VCaP (cell line): ENCODE results near the gene BTBD2.

ENCODE experiments used
- H3K27ac ChIP-seq: fragments of 450-650 bp; 2 replicates; pipeline ENCODE4 v1.5.1; 2017
- TF ChIP-seq, protein P1 (sequence below): fragments of 450-650 bp; conservative IDR thresholded peaks from 2 replicates; pipeline ENCODE4 v1.5.1; 2017; ENCODE audit warnings: mild to moderate bottlenecking, moderate library complexity

Gene BTBD2

DNA sequence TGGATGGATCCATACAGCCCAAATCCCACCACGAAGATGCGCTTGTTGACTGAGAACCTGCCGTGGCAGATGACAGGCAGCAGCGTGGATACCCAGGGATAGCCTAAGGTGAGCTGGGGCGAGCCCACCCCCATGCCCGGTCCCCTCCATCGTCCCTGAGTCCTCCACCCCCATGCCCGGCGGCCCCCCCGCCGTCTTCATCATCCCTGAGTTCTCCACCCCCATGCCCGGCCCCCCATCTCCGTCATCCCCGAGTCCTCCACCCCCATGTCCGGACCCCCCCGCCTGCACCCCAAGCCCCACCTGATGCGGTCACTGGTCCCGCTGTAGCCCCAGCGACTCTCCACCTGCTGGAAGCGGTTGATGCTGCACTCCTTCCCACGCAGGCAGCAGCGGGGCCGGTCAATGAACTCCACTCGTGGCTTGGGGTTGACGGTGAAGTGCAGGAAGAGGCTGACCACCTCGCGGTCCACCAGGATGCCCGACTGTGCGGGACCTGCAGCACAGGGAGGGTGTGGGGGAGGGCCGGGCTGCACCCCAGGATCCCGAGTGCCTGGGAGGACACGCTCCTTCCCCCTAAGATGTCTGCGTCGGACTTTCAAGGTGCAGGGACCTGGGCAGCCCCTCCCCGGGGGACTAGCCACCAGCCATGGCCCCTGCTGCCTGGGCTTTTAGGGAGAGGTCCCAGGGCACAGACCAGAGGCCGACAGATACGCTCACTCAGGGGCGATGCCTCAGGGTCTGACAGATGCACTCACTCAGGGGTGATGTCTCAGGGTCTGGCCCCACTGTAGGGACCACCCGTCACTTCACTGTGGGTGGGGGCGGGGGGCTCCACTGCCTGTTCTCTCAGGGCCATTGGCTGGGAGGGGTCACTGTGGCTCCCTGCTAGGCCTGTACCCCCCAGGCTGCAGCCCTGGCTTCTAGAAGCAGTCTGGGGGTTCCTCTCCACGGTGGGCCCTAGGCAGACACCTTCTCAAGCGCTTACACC lies 28.0 kb downstream of the BTBD2 start:
- TF ChIP-seq, protein P1, sequence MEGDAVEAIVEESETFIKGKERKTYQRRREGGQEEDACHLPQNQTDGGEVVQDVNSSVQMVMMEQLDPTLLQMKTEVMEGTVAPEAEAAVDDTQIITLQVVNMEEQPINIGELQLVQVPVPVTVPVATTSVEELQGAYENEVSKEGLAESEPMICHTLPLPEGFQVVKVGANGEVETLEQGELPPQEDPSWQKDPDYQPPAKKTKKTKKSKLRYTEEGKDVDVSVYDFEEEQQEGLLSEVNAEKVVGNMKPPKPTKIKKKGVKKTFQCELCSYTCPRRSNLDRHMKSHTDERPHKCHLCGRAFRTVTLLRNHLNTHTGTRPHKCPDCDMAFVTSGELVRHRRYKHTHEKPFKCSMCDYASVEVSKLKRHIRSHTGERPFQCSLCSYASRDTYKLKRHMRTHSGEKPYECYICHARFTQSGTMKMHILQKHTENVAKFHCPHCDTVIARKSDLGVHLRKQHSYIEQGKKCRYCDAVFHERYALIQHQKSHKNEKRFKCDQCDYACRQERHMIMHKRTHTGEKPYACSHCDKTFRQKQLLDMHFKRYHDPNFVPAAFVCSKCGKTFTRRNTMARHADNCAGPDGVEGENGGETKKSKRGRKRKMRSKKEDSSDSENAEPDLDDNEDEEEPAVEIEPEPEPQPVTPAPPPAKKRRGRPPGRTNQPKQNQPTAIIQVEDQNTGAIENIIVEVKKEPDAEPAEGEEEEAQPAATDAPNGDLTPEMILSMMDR: no peak
- H3K27ac ChIP-seq: no peak overlapping the region

DNA sequence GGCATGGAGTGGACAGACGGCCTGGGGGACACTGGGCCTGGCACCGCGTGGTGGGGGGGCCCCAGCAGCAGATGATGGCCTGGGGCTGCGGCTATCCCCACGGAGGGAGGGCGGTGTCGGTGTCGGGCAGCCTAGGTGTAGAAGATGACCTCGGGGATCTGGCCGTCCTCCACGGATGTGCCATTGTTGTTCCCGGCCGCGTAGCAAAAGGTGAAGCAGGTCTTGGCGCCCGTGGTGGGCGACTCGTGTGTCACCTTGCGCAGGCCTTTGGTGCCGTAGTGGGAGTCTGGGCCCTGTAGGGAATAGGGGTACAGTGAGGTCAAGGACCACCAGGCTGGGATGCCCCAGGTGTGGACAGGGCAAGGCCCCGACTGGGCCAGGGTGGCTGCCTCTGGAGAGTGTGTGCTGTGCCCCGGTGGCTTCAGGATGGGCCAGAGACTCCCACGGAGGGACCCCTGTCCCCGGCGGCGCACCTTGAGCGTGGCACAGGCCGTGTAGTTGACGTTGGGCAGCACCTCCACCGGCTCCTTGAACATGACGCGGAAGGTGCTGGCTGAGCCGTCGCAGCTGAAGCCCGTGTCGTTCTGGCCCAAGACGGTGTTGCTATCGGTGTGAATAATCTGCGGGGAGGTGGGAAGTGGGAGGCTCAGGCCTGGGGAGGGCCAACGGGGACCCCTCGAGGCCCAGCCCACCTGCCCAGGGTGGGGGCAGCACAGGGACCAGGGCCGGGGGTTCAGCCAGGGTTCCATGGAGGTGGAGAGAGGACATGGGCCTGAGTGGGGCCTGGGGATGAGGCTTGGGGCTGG lies 29.0 kb downstream of the BTBD2 start:
- no peak overlapping the region for H3K27ac ChIP-seq
- TF ChIP-seq, protein P1: no peak

DNA sequence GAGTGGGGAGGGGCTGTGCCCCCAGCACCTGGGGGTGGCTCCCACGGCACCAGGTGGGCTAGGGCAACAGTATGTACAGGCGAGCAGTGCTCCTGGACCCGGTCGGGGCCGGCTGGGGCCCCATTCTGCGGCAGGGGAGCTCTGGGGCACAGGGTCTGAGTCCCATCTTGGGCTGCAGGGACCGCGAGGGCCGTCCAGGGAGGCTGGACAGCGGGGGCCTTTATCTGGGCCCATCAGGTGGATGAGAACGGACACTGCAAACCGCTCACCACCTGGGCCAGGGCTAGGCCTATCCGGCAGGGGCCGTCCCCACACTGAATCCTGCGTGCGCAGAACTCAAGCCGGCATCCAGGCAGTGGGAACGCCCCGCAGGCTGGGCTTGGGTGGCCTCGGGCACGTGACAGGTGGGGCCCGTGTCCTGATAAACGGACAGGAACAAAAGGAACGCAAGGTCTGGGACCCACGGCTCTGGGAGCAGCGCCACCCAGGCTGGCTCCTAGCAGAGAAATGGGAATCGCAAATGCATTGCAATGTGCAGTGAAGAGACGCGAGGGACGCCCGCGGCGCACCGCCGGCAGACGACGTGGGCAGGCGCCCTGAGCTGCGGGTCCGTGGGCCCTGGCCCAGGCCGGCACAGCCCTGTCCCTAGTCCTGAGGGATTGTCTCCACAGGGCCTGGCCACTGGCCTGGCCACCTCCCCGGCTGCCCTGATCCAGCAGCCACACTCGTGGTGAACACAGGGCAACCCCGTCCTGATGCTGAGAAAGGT lies 29.7 kb downstream of the BTBD2 start:
- TF ChIP-seq, protein P1: no peak
- H3K27ac ChIP-seq: no peak overlapping the region

DNA sequence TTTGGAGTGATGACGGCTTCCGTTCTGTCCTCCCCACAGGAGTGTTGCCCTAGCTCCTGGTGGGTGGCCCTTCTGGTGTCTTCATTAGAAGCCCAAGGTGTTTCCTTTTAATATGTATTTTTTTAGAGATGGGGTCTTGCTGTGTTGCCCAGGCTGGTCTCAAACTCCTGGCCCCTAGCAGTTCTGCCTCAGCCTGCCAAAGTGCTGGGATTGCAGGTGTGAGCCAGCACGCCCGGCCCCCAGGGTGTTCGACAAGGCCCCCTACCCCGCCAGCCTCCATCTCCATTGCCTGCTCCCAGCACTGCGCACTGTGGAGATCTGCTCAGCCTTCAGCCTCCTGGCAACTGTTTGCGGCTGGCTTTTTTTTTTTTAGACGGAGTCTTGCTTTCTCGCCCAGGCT lies 31.2 kb downstream of the BTBD2 start:
- no peak overlapping the region for H3K27ac ChIP-seq
- TF ChIP-seq, protein P1: no peak

DNA sequence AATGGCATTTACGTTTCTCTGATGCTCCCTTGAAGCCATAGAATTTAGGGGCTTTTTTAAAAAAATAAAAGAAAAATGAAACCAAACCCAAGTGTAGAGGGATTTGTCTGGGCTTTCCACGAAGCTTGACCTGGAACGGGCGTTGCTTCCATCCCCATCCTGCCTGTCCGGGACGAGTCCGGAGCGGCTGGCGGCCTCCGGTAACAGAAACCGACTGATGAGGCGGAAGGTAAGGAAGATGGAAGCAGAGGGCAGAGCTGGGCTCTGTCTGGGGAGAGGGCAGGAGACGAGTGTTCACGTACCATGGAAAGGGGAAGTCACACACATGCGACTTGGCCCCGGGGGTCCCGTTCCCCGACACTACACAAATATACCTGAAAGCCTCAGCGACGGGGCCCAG lies 34.3 kb downstream of the BTBD2 start:
- no peak overlapping the region for H3K27ac ChIP-seq
- TF ChIP-seq, protein P1: no peak

DNA sequence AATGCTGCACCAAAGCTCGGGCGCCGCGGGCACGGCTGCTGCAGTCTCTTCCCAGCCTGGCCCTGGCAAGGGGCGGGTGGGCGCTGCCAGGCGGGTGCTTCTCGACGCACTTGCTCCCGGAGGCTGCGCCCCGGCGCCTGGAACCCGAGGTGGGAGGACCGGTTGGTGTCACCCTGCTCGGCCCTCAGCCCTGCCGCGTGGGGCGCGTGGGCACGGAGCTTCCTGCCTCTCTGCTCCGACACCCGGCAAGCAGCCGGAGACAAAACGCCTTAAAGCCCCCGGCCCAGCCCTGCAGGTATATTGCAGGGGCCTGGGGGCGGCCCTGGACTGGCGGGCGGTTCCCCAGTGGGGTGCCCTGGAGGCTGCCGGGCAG lies 34.7 kb downstream of the BTBD2 start:
- H3K27ac ChIP-seq: no peak overlapping the region
- TF ChIP-seq, protein P1: no peak
